Adipose tissue (tissue), 3 donors: ENCODE measurements around the gene LRRC4B. TPM values are rescaled to one million over a fixed set of nuclear protein-coding genes. Genes with fewer than 3 reads are reported as not detected.

Experiments
- H3K27ac ChIP-seq: one replicate; pipeline ENCODE4 v1.5.1; 2013; ENCODE audit warnings: low read depth, low read length
- WGBS, 3 donors: extraction: QIAGEN DNeasy Blood & Tissue Kit; methylation state at CpG; one replicate each; pipeline ENCODE4 v1.1.7; 2013; 5-methylcytosine and 5-hydroxymethylcytosine counted together
- polyA plus RNA-seq, 3 donors: library from polyadenylated mRNA; stranded (reverse); fragments of 200-250 nt; gene quantifications; one replicate each; pipeline ENCODE4 v1.2.3, GENCODE V29; 2013
- donor health status: healthy with polysubstance abuse.
- donor health status: Bipolar disorder and iron deficiency.
- donor health status: healthy.

LRRC4B gene
- polyA plus RNA-seq, 3 donors: 0.52 to 3.0 (median 1.6) TPM

GRCh38 chr19:50498219-50499056 is 69.8 kb downstream of the LRRC4B start:
- no peak overlapping the region for H3K27ac ChIP-seq
- 76 to 85% (median 83%) methylated on average over 11 of the region's 11 CpGs for WGBS, 3 donors

- no peak overlapping the region for H3K27ac ChIP-seq
- WGBS, 3 donors: 77 to 85% (median 80%) methylated on average over 8 of the region's 8 CpGs
These were observed 71.2 kb downstream of the LRRC4B start for GRCh38 chr19:50497022-50497405.

GRCh38 chr19:50496189-50497021 is 71.8 kb downstream of the LRRC4B start:
- no peak overlapping the region for H3K27ac ChIP-seq
- 76 to 79% (median 77%) methylated on average over 28 to 30 of the region's 30 CpGs for WGBS, 3 donors

GRCh38 chr19:50495020-50495531 is 73.2 kb downstream of the LRRC4B start:
- 88 to 93% (median 91%) methylated on average over 5 of the region's 5 CpGs for WGBS, 3 donors
- no peak overlapping the region for H3K27ac ChIP-seq

GRCh38 chr19:50494186-50495019 is 73.8 kb downstream of the LRRC4B start:
- 62 to 70% (median 64%) methylated on average over 6 to 7 of the region's 7 CpGs for WGBS, 3 donors
- no peak overlapping the region for H3K27ac ChIP-seq

GRCh38 chr19:50493171-50493570 is 75.1 kb downstream of the LRRC4B start:
- WGBS, 3 donors: 62 to 78% (median 75%) methylated on average over 7 to 8 of the region's 8 CpGs

GRCh38 chr19:50492303-50493052 is 75.8 kb downstream of the LRRC4B start:
- no peak overlapping the region for H3K27ac ChIP-seq
- 2 to 25% (median 7%) methylated on average over 9 to 12 of the region's 12 CpGs for WGBS, 3 donors

More at GRCh38 chr19:50493171-50493570, 75.1 kb downstream of the LRRC4B start:
- H3K27ac ChIP-seq: no peak overlapping the region

GRCh38 chr19:50490991-50491472 is 77.2 kb downstream of the LRRC4B start:
- no peak overlapping the region for H3K27ac ChIP-seq
- WGBS, 3 donors: 32 to 49% (median 41%) methylated on average over 26 of the region's 26 CpGs

GRCh38 chr19:50490411-50490811 is 77.8 kb downstream of the LRRC4B start:
- WGBS, 3 donors: 95 to 98% (median 95%) methylated on average over 18 of the region's 18 CpGs
- no peak overlapping the region for H3K27ac ChIP-seq

GRCh38 chr19:50489461-50490011 is 78.7 kb downstream of the LRRC4B start:
- H3K27ac ChIP-seq: no peak overlapping the region
- WGBS, 3 donors: 51 to 52% (median 52%) methylated on average over 23 to 24 of the region's 24 CpGs

GRCh38 chr19:50488389-50489194 is 79.6 kb downstream of the LRRC4B start:
- no peak overlapping the region for H3K27ac ChIP-seq
- 17 to 39% (median 19%) methylated on average over 13 of the region's 13 CpGs for WGBS, 3 donors

- H3K27ac ChIP-seq: no peak overlapping the region
- 74 to 80% (median 78%) methylated on average over 18 of the region's 18 CpGs for WGBS, 3 donors
These were observed 81.3 kb downstream of the LRRC4B start for GRCh38 chr19:50486823-50487515.

GRCh38 chr19:50485284-50485955 is 82.8 kb downstream of the LRRC4B start:
- WGBS, 3 donors: 85 to 93% (median 87%) methylated on average over 10 of the region's 10 CpGs
- H3K27ac ChIP-seq: no peak overlapping the region

GRCh38 chr19:50482916-50483315 is 85.3 kb downstream of the LRRC4B start:
- WGBS, 3 donors: 89 to 91% (median 91%) methylated on average over 10 of the region's 10 CpGs
- H3K27ac ChIP-seq: no peak overlapping the region

GRCh38 chr19:50482271-50482855 is 85.9 kb downstream of the LRRC4B start:
- WGBS, 3 donors: 81 to 88% (median 84%) methylated on average over 10 to 16 of the region's 16 CpGs
- H3K27ac ChIP-seq: no peak overlapping the region
